A549 (cell line): Measurements from ENCODE around the gene ABT1.

Experiments used
- REST ChIP-seq: fragments of 200-600 bp; sonication (generic); IDR thresholded peaks from 2 replicates; pipeline ENCODE4 v1.6.1; 2016; ENCODE audit warnings: antibody characterized with exemption, mild to moderate bottlenecking, moderate library complexity
- SREBF2 ChIP-seq: fragments of 450-650 bp; IDR thresholded peaks from 2 replicates; pipeline ENCODE4 v1.6.1; 2014; ENCODE audit warnings: mild to moderate bottlenecking, moderate library complexity
- TF ChIP-seq, protein P1 (sequence below): fragments of >200 bp; sonication (Bioruptor Twin); formaldehyde crosslinking; IDR thresholded peaks from 3 replicates; pipeline ENCODE4 v1.5.1; 2016

- TF ChIP-seq, protein P1, sequence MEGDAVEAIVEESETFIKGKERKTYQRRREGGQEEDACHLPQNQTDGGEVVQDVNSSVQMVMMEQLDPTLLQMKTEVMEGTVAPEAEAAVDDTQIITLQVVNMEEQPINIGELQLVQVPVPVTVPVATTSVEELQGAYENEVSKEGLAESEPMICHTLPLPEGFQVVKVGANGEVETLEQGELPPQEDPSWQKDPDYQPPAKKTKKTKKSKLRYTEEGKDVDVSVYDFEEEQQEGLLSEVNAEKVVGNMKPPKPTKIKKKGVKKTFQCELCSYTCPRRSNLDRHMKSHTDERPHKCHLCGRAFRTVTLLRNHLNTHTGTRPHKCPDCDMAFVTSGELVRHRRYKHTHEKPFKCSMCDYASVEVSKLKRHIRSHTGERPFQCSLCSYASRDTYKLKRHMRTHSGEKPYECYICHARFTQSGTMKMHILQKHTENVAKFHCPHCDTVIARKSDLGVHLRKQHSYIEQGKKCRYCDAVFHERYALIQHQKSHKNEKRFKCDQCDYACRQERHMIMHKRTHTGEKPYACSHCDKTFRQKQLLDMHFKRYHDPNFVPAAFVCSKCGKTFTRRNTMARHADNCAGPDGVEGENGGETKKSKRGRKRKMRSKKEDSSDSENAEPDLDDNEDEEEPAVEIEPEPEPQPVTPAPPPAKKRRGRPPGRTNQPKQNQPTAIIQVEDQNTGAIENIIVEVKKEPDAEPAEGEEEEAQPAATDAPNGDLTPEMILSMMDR: no peak
- TF ChIP-seq SREBF2: no peak
- no peak for TF ChIP-seq REST
Observed at GRCh38 chr6:26552640-26553188, 44.0 kb upstream of the ABT1 start.
